ENCODE measurements around the gene SNIP1.
A peak's percentile ranks its signal among the peaks of the same experiment; 100 is the strongest.
"Not testable (repeated sequence)": the region's sequence is repeated elsewhere in the genome, so short reads cannot be mapped to it uniquely, and the experiment has no call there.

Gene SNIP1

DNA sequence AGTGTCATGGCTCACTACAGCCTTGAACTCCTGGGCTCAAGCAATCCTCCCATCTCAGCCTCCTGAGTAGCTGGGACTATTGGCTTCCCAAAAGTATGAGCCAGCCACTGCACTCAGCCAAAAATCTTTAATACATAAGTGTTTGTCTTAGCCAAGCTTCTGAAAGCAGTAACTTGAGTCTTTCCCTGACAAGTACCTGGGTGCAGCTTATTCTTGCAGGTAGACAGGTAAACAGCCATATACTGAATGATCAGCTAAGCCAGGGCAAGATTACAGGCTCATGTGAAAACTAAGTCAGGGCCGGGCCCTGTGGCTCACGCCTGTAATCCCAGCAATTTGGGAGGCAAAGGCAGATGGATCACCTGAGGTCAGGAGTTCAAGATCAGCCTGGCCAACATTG is 47.4 kb downstream of the SNIP1 start:
- DNase-seq: no peak

DNA sequence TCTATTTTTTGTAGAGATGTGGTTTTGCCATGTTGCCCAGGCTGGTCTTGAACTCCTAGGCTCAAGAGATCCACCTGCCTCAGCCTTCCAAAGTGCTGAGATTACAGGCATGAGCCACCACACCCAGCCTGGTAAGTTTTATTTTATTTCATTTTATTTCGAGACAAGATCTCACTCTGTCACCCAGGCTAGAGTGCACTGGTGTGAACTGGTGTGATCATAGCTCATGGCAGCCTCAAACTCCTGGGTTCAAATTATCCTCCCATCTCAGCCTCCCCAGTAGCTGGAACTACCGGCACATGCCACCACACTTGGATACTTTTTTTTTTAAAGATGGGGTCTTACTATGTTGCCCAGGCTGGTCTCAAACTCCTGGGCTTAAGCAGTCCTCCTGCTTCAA is 51.3 kb downstream of the SNIP1 start:
- DNase-seq: not testable (repeated sequence)

DNA sequence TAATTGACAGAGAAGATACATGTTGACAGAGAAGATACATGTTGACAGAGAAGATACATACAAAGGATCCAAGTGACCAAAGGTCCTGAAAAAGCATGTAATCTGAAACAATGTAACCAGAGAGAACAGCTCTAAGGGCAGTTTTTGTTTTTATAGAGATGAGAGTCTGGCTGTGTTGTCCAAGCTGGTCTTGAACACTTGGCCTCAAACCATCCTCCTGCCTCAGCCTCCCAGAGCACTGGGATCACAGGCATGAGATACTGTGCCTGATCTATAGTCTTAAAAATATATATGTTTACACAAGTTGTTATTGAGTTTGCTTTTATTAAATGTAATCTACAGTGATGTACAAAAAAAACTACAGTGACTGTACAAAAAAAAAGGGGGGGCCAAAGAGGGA is 52.0 kb downstream of the SNIP1 start:
- no peak for DNase-seq

DNA sequence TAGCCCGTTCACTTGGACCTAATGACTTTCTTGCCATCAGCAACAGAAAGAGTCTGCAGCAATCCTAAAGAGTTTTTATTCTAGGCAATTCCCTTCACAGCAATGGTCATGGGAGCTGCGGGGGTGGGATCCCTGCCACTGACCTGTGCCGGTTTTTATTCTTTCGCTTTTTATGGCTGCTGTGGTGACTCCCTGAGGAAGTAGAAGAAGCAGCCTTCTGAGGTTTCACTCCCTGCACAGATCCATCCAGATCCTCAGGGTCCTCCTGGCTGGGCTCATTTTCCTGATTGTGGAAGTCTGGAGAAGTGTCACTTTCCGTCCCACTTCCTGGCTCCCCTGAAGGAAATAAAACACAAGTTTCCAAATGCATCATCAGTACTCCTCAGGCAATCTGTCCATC is 52.4 kb downstream of the SNIP1 start:
- DNase-seq: no peak

DNA sequence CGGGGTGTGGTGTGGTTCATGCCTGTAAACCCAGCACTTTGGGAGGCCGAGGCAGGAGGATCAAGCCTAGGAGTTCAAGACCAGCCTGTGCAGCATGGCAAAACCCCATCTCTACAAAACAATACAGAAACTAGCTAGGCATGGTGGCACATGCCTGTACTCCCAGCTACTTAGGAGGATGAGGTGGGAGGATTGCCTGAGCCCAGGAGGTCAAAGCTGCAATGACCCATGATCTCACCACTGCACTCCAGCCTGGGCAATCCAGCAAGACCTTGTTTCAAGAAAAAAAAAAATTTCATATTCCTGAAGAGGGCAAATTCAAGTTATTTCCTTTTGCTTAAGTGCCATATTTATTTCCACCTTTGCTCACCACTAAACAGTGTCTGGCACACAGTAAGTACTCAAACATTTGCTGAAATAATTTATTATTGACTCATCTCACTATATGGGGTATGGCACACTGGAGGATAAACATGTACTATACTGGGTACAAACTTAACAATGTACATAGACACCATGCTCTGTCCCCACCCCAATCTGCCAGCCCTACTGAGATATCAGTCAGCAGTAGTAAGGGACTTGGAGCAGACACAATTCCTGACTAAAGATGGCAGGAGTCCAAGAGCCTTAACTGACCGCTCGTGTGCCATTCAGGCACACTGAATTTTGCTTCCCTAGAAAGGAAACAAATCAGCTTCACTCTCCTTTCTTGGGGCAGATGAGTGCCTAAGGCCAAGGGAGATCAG is 55.0 kb downstream of the SNIP1 start:
- no peak for DNase-seq

DNA sequence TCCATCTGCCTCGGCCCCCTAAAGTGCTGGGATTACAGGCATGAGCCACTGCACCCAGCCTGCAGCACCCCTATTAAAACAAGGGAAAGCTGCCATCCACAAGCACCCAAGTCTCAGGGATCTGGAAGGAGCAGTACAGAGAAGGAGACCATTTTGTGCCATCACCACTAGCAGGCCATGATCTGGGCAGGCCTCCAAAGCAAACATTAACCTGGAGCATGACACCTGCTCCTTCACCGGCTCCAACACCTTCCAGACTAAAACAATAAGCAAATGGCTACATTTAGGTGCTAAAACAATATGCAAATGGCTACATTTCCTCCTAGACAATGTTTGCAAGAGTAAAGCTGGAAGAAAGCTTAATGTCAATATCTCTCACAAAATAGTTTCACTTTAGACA is 56.3 kb downstream of the SNIP1 start:
- no peak for DNase-seq

DNA sequence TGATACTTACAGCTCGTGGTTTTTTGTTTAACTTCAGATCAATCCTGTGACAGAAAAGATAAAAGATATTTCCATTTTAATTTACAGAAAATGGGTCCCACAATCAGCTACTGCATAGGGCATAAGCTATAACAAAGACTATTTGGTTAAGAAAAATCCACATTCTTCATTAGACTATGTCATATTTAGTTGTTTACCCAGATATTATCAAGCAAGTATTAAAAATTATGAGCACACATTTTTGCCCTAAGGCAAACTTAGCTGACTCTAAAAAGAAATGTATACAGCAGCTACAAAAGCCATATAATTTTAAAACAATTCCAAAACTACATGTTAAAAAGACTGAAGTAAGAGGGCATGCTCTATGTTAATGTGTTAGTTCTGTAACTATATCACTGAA is 58.2 kb downstream of the SNIP1 start:
- DNase-seq: no peak

DNA sequence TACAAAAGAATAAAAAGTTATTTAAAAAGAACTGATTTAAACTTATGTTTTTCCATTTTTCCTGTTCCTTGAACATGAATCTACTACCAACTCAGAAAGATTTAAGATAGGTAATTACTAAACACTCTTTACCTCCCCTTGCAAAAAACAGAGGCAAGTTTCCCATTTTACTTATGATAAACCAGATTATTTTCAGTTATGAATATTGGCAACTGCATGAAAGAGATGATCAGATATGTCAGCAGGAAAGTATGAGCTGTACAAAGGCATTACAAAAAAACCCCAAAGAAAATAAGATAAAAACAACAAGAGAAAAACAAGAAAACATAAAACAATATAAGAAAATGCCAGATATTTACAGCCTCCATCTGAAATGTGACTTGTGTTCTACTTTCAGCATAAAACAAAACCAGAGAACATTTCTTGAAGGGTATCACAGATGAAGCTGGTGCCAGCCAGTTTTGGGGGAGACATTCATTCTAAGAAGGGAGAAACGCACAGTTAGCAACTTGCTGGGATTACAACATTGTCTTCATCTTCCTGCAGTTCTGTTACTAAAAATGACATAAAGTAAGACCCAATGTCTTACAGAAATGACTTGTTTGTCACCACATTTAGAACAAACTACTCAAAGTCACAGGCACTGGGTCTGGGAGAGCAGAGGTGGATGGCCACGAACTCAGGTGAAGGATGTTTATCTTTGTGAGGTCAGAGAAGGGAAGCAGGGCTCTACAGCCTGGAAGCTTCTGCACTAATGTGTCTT is 60.6 kb downstream of the SNIP1 start:
- no peak for DNase-seq

DNA sequence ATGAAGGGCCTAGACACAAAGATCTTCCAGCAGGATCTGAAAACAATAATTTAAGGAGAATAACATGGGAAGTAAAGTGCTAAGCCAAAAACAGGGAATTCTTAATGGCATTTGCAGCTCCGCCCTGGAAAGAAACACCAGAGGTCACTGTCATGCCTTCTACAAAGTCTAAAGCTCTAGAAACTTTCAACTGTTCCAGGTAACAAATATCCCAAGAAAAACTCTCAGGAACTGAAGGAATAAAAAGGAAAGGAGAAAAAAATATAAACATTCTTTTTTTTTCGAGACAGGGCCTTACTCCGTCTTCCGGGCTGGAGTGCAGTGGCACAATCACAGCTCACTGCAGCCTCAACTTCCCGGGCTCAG is 66.5 kb downstream of the SNIP1 start:
- no peak for DNase-seq

DNA sequence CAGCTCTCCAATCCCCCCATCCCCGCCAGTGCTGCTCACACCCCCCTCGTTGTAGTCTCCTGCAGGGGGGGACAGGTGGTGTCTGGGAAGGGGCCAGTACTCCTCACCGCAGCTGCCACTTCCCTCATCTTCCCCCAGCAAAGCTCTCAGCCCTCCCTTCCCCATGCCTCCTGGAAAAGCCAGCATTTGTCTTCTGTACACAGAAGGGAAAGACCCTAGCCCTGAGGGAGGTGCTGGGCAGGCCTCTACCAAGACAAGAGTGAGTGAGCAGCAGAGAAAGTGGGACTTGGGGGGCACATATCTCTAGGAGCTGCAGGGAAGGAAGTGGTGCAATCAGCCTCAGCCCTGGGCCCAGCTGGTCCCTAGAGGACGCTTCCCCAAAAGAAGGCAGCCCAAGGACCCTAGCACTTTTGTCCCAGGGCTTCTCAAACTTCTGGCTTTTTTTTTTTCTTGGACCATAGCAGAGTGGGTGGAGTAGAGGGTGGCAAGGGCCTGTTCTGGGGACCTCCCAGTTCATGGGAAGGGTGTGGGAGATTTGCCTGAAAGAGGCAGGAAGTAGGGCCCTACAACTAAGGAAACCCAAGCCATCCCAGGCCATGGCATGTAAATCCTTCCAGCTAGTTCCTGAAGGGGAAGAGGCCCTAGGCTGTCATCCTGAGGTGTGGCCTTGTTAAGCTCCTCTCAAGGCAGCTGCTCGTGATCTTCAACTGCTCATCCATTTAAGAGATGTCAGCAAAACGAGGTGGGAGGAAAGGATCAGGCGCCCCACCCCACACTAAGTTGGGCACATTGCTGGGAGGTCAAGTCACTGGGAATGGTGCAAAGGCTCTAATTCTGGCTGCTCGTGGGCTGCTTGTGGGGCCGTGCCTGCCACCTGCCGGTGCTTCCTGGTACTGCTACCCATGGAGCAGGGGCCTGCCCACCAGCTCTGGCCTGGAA is 67.1 kb downstream of the SNIP1 start:
- DNase-seq: peak; percentile 61 to 82

DNA sequence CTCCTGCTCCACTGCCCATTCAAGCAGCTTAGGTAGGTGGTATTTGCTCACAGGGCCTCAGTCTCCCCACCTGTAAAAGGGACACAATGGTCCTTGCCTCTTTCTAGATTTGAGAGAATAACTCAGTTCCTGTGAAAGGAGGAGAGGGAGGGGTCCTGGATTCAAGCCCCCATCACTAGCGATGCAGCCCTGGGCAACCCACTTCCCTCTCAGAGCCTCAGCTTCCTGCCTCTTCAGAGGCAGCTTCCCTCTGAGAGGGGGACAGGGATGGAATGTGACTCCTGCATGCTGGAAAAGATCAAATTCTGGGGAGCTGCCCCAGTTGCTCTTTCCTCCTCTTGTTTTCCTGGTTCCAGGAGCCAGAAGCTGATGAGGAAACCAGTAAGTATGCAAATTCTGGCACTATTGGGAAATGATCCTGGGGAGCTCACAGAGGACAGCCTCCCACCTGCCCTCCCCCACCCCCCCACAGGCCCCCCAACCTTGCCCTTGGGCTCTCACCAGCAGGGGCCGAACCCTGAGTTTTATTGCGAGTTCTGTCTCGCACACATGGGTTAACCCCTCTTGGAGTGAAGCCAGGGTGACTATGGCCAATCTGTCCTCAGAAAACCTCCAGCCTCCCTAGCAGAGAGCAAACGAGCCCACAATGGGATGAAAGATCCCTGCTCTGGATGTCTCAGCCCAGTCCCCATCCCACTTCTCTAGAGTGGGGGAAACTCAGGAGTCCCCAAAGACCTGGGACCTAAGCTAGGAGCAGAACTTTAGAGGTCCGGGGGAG is 68.0 kb downstream of the SNIP1 start:
- DNase-seq: no peak

Measured in stimulated activated CD4-positive, alpha-beta T cell treated with anti-CD3 and anti-CD28 coated beads, Interleukin-4, amount 100 ng/mL, for 4 hours (primary cell).